ENCODE data around the gene ARFRP1.
"Not testable (repeated sequence)": the region's sequence is repeated elsewhere in the genome, so short reads cannot be mapped to it uniquely, and the experiment has no call there.

The ARFRP1 gene

DNA sequence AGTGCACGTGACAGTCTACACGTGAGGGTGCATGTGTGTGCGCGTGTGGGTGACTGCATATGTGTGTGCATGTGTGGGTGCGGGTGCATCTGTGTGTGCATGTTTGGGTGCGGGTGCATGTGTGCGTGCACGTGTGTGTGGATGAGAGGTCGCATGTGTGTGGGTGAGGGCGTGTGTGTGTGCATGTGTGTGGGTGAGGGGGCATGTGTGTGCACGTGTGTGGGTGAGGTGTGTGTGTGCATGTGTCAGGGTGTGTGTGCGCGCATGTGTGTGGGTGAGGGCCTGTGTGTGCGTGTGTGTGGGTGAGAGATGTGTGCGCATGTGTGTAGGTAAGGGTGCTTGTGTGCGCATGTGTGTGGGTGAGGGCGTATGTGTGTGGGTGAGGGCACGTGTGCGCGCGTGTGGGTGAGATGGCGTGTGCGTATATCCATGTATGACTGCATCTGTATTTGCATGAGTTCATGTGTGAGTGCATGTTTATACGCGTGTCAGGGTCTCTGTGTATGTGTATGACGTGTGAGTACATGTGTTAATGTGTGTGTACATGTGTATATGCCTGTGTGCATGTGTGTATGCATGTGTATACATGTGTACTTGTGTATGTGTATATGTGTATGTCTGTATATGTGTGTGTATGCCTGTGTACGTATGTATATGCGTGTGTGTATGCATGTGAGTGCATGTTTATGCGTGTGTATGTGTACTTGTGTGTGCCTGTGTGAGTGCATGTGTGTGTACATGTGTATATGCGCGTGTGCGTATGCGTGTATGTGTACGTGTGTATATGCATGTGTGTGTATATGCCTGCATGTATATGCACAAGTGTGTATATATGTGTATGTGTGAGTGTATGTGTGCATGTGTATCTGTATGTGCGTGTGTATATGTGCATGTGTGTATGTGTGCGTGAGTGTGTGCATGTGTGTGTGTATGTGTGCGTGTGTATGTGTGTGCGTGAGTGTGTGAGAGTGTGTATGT is 24.6 kb upstream of the ARFRP1 start:
- DNase-seq: no peak

DNA sequence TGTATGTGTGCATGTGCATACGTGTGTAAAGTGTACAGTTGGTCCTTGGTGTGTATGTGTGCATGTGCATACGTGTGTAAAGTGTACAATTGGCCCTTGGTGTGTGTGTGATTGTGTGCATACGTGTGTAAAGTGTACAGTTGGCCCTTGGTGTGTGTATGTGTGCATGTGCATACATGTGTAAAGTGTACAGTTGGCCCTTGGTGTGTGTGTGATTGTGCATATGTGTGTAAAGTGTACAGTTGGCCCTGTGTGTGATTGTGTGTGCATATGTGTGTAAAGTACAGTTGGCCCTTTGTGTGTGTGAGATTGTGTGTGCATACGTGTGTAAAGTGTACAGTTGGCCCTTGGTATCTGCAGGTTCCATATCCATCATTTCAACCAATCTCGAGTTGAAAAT is 23.6 kb upstream of the ARFRP1 start:
- DNase-seq: no peak

DNA sequence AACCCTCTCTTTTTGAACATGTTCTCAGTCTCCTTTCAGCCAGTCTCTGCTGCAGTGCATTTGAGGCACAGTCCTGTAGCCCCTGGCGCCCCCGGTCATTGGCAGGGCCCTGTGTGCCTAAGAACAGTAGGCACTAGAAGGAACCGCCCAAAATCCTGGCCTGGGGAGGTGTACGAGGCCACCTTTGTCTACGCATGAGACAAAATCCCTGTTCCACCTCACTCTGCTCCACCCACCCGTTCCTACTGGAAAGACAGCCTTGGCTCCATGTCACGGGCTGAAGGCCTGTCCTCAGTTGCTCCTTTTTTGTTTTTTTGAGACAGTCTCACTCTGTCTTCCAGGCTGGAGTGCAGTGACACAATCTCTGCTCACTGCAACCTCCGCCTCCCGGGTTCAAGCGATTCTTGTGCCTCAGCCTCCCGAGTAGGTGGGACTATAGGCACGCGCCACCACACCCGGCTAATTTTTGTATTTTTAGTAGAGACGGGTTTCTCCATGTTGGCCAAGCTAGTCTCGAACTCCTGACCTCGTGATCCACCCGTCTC is 22.5 kb upstream of the ARFRP1 start:
- not testable (repeated sequence) for DNase-seq

DNA sequence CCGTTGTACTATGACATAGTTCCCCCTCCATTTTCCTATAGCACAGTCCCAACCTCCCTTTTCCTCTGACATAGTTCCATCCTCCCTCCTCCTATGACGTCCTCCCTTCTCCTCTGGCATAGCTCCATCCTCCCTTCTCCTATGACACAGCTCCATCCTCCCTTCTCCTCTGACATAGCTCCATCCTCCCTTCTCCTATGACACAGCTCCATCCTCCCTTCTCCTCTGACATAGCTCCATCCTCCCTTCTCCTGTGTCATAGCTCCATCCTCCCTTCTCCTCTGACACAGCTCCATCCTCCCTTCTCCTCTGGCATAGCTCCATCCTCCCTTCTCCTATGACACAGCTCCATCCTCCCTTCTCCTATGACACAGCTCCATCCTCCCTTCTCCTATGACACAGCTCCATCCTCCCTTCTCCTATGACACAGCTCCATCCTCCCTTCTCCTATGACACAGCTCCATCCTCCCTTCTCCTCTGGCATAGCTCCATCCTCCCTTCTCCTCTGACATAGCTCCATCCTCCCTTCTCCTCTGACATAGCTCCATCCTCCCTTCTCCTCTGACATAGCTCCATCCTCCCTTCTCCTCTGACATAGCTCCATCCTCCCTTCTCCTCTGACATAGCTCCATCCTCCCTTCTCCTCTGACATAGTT is 15.3 kb upstream of the ARFRP1 start:
- DNase-seq: not testable (repeated sequence)

DNA sequence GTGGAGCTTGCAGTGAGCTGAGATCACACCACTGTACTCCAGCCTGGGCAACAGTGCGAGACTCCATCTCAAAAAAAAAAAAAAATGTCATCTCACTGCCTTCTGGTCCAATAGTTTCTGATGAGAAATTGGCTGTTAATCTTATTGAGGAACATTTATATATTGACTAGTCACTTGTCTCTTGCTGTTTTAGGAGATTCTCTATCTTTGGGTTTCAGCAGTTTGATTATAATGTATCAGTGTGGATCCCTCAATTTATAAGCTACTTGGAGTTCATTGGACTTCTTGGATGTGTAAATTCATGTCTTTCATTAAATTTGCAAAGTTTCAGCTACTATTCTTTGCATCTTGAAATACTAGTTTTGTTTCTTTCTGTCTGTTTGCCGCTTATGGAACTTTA is 11.2 kb upstream of the ARFRP1 start:
- no peak for DNase-seq

DNA sequence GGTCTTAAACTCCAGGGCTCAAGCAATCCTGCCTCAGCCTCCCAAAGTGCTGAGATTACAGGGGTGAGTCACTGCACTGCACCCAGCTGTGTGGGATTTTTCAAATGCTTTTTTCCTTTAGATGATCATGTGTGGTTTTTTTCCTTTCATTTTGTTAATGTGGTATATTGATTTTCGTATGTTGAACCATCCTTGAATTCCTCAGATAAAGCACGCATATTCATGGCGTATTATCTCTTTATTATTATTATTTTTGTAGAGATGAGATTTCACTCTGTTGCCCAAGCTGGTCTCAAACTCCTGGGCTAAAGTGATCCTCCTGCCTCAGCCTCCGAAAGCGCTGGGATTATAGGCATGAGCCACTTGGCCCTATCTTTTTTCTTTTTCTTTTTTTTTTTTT is 7.1 kb upstream of the ARFRP1 start:
- no peak for DNase-seq

DNA sequence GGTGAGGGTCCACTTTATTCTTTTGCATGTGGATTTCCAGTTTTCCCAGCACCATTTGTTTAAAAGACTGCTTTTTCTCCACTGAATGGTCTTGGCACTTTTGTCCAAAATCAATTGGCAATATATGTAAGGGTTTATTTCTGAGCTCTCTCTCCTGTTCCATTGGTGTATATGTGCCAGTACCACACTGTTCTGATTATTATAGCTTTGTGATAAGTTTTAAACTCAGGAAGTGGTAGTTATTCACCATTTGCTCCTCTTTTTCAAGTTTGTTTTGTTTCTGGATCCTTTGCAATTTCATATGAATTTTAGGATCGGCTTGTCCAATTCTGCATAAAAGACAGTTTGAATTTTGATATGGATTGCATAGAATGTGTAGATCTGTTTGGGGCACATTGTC is 4.4 kb upstream of the ARFRP1 start:
- no peak for DNase-seq

DNA sequence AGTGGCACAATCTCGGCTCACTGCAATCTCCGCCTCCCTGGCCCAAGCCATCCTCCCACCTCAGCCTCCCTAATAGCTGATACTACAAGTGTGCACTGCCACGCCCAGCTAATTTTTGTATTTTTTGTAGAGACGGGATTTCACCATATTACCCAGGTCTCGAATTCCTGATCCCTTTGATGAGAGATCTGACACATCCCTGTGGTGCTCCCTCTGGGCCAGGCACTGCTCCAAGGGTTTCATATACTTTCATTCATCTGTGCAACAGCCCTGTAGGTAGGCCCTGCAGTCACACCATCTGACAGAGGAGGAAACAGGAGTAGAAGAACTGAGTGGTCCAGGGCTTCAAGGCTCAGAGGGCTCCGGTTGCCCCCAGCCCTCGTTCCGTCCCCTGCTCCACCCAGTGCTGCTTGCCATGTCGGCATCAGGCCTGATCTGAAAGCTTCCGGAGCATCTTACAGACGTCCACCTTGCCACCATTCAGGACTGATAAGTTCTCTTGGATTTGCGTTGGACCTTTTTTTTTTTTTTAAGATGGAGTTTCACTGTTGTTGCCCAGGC is 3.4 kb upstream of the ARFRP1 start:
- no peak for DNase-seq

DNA sequence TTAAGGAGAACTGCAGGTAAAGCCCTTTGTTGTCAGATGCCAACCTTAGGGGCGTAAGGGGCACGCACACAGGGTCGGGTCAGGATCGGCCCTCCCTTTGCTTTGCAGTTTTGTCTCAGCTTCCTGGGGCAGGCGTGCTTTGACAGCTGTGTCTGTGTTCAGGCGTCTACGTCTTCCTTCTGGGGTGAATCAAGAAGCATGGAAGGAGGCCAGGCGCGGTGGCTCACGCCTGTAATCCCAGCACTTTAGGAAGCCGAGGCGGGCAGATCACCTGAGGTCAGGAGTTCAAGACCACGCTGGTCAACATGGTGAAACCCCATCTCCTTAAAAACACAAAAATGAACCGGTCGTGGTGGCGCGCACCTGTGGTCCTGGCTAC is 1.4 kb upstream of the ARFRP1 start:
- DNase-seq: no peak

DNA sequence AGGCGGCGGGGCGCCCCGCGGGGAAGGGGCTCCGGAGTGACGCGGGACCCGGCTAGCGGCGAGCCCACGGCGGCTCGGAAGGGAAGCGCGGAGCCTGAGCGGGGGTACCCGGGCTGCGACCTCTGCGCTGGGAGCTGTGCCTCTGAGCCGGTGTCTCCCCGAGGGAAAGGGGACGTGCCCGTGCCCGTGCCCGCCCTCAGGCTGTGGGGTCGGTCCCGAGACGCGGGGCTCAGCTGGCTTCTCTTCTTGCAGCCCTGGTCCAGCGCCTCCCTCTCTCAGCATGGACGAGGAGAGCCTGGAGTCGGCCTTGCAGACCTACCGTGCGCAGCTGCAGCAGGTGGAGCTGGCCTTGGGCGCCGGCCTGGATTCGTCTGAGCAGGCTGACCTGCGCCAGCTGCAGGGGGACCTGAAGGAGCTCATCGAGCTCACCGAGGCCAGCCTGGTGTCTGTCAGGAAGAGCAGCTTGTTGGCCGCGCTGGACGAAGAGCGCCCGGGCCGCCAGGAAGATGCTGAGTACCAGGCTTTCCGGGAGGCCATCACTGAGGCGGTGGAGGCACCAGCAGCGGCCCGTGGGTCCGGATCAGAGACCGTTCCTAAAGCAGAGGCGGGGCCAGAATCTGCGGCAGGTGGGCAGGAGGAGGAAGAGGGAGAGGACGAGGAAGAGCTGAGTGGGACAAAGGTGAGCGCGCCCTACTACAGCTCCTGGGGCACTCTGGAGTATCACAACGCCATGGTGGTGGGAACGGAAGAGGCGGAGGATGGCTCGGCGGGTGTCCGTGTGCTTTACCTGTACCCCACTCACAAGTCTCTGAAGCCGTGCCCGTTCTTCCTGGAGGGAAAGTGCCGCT is 749 bp upstream of the ARFRP1 start:
- DNase-seq: no peak

DNA sequence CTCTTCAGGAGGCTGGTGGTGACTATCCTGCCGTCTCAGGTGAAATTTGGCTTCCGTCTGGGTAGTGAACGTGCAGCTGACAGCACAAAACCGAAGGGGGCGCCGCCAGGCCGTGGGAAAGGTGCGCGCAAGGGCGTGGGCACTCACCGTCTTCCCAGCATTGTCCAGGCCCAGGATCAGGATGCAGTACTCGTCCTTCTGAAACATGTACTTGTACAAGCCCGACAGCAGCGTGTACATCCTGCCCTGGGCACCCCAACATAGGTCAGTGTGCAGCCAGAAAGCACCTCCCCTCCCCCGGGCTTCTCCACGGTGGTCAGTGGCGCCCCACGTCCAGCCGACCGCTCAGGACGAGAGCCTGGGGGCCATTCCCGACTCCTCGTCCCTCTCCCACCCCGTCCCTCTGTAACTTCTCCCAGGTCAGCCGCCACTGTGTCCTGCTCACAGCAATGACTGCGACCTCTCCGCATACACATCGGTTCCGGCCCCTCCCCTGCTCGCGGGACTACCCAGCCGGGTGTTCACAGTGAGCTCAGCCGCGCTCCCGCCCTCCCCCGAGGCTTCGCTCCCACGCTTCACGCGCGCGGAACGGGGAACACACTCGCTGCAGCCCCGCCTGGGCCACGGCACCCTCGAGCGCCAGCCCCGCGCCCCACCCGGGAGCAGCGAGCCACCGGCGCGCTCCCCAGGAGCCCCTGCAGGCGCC is 771 bp downstream of the ARFRP1 start:
- DNase-seq: peak; percentile 70

DNA sequence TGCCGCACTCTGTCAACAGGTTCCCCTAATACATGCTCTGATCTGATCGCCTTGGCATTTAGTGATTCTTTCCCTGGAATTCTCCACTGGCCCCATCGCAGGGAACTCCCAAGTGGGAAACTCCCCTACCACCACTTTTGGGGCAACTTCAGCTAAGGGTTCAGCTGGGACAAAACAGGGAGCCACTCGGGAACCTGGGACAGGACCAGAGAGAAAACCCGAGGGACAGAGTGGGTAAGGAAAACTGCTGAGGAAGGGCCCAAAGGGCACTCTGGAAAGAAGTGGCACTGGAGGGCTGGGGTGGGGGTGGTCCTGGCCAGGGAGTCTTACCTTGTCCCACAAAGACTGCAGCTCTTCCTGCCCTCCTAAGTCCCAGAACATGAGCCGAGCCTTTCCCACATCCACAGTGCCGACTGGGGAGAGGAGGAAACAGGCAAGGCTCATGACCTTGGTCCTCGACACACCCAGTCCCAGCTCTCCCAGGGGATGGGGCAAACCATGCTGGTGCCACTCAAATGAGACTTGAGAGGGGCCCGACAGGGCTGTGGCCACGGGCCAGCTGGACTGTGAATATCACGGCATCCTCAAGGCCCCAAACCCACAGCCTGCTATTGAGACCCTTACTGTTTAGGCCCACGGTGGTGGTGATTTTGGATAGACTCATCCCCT is 1.6 kb downstream of the ARFRP1 start:
- no peak for DNase-seq

DNA sequence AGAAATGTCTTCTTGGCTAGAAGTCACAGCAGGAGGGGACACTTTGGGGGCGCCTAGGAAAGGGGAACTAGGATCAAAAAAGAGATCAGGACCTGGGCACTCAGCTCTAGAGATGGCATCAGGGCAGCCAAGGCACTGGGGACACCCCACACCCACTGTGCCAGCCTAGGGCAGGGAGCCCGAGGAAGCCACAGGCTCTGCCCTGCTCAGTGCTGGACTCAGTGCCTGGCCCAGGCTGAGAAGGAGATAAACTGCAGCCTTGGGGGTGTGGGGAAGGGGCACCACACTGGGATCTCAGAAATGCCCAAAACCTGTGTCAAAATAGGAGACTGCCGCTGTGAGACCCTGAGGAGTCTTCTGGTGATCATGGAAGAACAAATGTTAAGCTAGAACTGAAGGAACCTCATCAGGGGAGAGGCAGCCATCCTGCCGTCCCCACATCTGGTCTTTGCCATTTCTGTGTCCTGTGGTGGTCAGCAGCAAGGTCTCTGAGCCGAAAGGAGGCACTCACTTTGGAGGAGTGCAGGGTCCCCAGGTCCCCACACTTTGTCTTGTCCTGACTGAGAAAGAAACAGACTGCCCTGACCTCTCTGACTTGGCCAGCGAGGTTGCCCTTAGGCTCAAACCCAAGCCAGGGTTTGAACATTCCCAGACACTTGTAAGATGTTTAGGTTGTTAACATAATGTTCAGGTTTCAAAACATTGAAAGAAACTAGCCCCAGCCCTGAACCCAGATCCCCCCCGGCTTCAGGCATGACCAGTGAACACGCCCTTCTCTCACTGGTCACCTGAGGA is 2.3 kb downstream of the ARFRP1 start:
- no peak for DNase-seq

DNA sequence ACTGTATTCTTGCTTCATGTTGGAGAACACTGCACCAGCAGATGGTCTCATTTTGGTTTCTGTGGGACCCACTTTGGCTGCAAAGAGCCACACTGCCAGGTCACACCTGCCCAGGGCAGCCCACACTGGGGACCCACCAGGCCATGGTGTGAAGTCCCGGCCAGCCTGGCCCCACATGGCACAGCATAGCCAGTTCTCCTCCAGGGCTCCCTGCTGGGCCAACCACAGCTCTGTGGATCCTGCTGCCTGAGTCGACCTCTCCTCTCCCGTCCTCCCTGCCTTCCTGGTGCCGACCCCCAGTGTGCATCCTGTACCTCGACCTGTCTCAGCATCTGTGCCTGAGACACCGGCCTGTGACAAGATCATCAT is 3.0 kb downstream of the ARFRP1 start:
- no peak for DNase-seq

DNA sequence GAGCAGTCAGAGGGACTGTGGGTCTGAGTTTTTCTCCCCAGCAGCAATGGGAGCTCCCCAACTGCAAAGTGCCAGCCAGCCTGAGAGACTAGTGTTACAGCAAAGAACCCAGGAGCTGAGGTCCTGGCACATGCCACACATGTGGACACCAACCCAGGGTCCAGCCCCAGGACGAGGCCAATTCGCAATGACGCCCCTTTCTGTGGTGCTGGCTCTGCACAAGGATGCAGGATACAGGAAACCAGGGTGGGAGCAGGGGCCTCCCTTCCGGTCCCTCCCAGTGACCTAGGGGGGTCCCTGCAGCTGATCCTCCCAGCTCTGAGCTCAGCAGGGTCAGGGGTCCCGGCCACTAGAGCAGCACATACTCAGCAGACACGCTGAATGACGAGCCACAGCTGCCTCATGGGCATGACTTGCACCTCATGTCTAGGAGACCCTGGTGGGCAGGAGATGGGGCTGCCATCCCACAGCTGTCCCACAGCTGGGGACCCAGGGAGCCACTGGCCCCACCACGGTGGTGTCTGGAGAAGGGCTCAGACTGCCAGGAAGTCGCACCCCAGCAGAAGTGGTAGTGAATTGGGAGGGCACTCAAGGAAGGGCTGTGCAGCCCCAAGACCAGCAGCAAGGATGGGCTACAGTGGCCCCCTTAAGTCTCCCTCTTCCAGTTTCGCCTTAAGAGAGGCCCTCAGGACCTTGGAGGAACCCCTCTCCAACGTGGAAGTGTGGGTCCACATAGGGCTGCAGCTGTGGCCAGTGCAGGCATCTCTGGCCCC is 3.6 kb downstream of the ARFRP1 start:
- no peak for DNase-seq

DNA sequence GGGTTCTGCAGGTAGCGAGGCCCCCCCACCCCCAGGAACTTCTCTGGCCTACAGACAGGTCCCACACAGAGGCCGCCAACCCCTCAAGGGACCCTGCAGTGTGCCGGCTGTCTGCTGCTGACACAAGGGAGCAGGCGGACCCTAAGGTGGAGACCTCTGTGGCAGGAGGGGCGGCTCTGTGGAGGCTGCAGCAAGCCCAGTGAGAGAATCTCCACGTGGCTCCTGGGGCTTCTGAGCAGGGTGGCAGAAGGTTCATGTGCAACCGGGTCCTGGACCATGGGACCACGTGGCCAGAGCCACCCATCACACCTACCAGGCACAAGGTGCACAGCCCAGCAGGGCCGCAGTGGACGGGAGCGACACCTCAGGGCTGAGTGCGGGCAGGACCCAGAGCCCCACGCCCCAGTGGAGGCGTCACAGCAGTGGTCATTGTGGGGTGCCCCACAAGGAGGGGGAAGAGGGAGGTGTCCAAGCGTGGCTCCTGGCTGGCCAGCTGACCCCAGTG is 4.3 kb downstream of the ARFRP1 start:
- no peak for DNase-seq

DNA sequence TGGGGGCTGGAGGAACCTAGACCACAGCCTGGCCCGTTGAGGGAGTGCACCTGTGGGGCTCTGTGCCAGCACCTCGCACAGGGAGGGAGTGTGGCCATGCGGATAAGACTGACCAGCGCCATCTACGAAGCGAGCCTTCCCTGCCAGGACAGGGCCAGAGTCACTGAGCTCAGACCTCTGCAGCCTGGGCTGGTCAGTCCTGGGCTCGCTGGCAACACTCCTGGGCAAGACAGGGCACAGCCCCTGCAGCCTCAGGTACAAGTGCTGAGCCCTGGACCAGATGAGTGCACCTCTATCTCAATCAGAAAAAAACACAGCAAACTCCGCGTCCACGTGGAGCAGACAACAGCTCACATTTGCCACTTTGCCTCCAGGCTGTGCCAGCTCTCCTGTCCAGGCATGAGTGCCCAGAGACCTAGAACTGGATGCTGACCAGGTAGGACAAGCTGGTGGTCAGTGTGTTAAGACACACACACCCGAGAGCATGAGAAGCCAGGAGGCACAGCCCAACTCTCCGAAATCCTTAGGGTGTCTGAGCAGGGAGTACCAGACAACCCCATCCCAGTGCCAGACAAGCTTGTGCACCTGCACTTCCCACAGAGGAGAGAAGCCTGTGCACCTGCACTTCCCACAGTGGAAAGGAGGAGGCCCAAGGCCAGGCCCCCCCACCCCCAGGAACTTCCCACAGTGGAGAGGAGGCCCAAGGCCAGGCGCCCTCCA is 4.9 kb downstream of the ARFRP1 start:
- DNase-seq: no peak

DNA sequence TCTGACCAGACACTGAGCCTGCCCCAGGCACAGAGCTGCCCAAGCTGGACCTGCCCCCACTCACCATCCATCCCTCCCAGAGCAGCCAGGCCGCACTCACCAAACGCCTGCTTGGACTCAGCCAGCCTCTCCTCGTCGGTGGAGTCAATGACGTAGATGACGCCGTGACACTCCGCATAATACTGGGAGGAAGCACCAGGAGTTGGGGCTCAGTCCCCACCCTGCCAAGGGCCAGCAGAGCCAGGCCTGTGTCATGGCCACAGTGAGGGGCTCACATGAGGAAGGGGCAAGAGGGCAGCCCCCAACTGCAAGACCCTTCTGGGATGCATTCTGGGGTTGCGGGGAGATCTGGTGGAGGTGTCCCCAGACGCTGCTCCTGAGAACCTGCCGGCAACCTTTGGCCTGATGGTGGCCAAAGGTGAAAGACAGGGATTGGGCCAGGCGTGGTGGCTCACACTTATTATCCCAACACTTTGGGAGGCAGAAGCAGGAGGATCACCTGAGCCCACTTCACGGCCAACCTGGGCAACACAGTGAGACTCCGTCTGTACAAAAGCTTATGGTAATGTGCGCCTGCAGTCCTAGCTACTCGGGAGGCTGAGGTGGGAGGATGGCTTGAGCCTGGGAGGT is 5.6 kb downstream of the ARFRP1 start:
- no peak for DNase-seq

Data from stimulated activated CD4-positive, alpha-beta T cell treated with anti-CD3 and anti-CD28 coated beads, Interleukin-4, amount 100 ng/mL, for 24 hours (primary cell).